H1 (cell line): ENCODE results near the gene KIF11. TPM values are rescaled to one million over a fixed set of nuclear protein-coding genes. Genes with fewer than 3 reads are reported as not detected.

ENCODE experiments used
- CTCF ChIA-PET: fragments of 300-600 bp; sonication (Branson Sonifier 250); formaldehyde crosslinking; loops from one replicate; lab custom pipeline; 2021; ENCODE audit not compliant: partially characterized antibody; lab: Charles Lee
- POLR2A ChIA-PET: fragments of 300-600 bp; sonication (Branson Sonifier 250); formaldehyde crosslinking; loops from one replicate; lab custom pipeline; 2021; ENCODE audit warnings: inconsistent platforms; ENCODE audit not compliant: partially characterized antibody; lab: Charles Lee
- DNase-seq, 2 experiments: peaks; one replicate each; pipeline versions ENCODE4 v3.0.0 to v3.0.0-alpha.2; 2010 to 2022; ENCODE audit warnings: low spot score in 2 of 2, low read depth in 1 of 2, mixed read lengths in 1 of 2
- FAIRE-seq: peaks from 2 replicates; lab custom pipeline; 2011; peaks lifted over from hg19 to GRCh38; lab: Jason Lieb, UNC
- H2AFZ ChIP-seq: 2 replicates; pipeline ENCODE4 v1.8.1; 2012; ENCODE audit warnings: low read length, inconsistent platforms
- H2AK5ac ChIP-seq: 2 replicates; pipeline ENCODE4 v1.6.1; 2013; ENCODE audit warnings: low read depth, low read length
- H2BK120ac ChIP-seq: replicated peaks from 2 replicates; pipeline ENCODE3; 2013; ENCODE audit warnings: low read depth, low read length, inconsistent platforms
- H2BK12ac ChIP-seq: 2 replicates; pipeline ENCODE4 v1.6.1; 2013; ENCODE audit warnings: low read depth, low read length
- H2BK15ac ChIP-seq: 2 replicates; pipeline ENCODE4 v1.6.1; 2013; ENCODE audit warnings: low read length
- H2BK20ac ChIP-seq: 2 replicates; pipeline ENCODE4 v1.6.1; 2013; ENCODE audit warnings: low read length
- H2BK5ac ChIP-seq: 2 replicates; pipeline ENCODE4 v1.6.1; 2013; ENCODE audit warnings: low read depth, low read length
- H3K14ac ChIP-seq: 2 replicates; pipeline ENCODE4 v1.6.1; 2013; ENCODE audit warnings: inconsistent platforms; ENCODE audit not compliant: insufficient read length
- H3K18ac ChIP-seq: 2 replicates; pipeline ENCODE4 v1.6.1; 2013; ENCODE audit warnings: low read length; ENCODE audit errors: extremely low read depth
- H3K23ac ChIP-seq: 2 replicates; pipeline ENCODE4 v1.6.1; 2013; ENCODE audit warnings: inconsistent platforms; ENCODE audit not compliant: insufficient read length
- H3K23me2 ChIP-seq: 2 replicates; pipeline ENCODE4 v1.6.1; 2013; ENCODE audit warnings: low read depth, low read length
- H3K27ac ChIP-seq: 2 replicates; pipeline ENCODE4 v1.6.1; 2011; ENCODE audit warnings: low read depth, low read length, inconsistent platforms
- H3K27me3 ChIP-seq, 4 experiments: replicated peaks in 1 of 4; 1 replicate in 1 of 4; 2 replicates in 3 of 4; pipeline versions ENCODE4 v1.6.1 to v1.8.1; 2011 to 2013; ENCODE audit warnings: low read length in 3 of 4, mild to moderate bottlenecking in 3 of 4, inconsistent platforms in 2 of 4, mixed read lengths in 2 of 4, moderate library complexity in 1 of 4; ENCODE audit not compliant: control insufficient read depth in 3 of 4, insufficient read depth in 3 of 4; ENCODE audit errors: extremely low read depth in 1 of 4
- H3K36me3 ChIP-seq, 4 experiments: 2 replicates each; pipeline versions ENCODE4 v1.6.1 to v1.8.1; 2011 to 2013; ENCODE audit warnings: mild to moderate bottlenecking in 4 of 4, low read length in 3 of 4, moderate library complexity in 2 of 4, control low read depth in 1 of 4, inconsistent platforms in 1 of 4; ENCODE audit not compliant: insufficient read depth in 4 of 4, control insufficient read depth in 2 of 4
- H3K4ac ChIP-seq: replicated peaks from 2 replicates; pipeline ENCODE3; 2013; ENCODE audit warnings: low read length, low read depth, mixed read lengths, inconsistent platforms; ENCODE audit not compliant: insufficient read length
- H3K4me1 ChIP-seq, 4 experiments: replicated peaks in 1 of 4; 1 replicate in 1 of 4; 2 replicates in 3 of 4; pipeline versions ENCODE4 v1.6.1 to v1.8.1; 2011 to 2013; ENCODE audit warnings: low read length in 3 of 4, inconsistent platforms in 2 of 4, mixed read lengths in 1 of 4; ENCODE audit not compliant: insufficient read depth in 4 of 4, control insufficient read depth in 3 of 4
- H3K4me2 ChIP-seq, 2 experiments: 2 replicates each; pipeline versions ENCODE4 v1.6.1 to v1.8.1; 2011 to 2013; ENCODE audit warnings: low read depth in 2 of 2, low read length in 2 of 2, control low read depth in 1 of 2, inconsistent platforms in 1 of 2, mild to moderate bottlenecking in 1 of 2; ENCODE audit not compliant: insufficient read depth in 1 of 2
- H3K4me3 ChIP-seq, 4 experiments: fragments of 200-600, 300-600 bp in 1 of 4; sonication (generic), shearing (Covaris generic), sonication (Bioruptor Twin) in 1 of 4; 2 replicates each; pipeline versions ENCODE4 v1.5.1 to v1.8.1; 2011 to 2016; ENCODE audit warnings: low read length in 4 of 4, low read depth in 3 of 4, control low read depth in 2 of 4, inconsistent platforms in 2 of 4, mild to moderate bottlenecking in 2 of 4, mixed read lengths in 1 of 4, moderate library complexity in 1 of 4; ENCODE audit not compliant: insufficient read depth in 2 of 4; ENCODE audit errors: extremely low read depth in 1 of 4
- H3K56ac ChIP-seq: replicated peaks from 2 replicates; pipeline ENCODE3; 2013; ENCODE audit warnings: low read depth, mild to moderate bottlenecking, mixed read lengths, low read length, inconsistent platforms; ENCODE audit not compliant: insufficient read length
- H3K79me1 ChIP-seq: 2 replicates; pipeline ENCODE4 v1.6.1; 2013; ENCODE audit warnings: low read depth, low read length, control low read depth
- H3K79me2 ChIP-seq, 2 experiments: 2 replicates each; pipeline versions ENCODE4 v1.6.1 to v1.8.1; 2012 to 2013; ENCODE audit warnings: low read length in 2 of 2, mild to moderate bottlenecking in 2 of 2, inconsistent platforms in 1 of 2; ENCODE audit not compliant: insufficient read depth in 2 of 2, control insufficient read depth in 1 of 2
- H3K9ac ChIP-seq, 4 experiments: replicated peaks in 1 of 4; 1 replicate in 1 of 4; 2 replicates in 3 of 4; pipeline versions ENCODE4 v1.6.1 to v1.8.1; 2011 to 2013; ENCODE audit warnings: low read depth in 3 of 4, low read length in 3 of 4, control low read depth in 2 of 4, mild to moderate bottlenecking in 2 of 4, moderate library complexity in 2 of 4, inconsistent platforms in 1 of 4; ENCODE audit errors: extremely low read depth in 1 of 4
- H3K9me3 ChIP-seq, 2 experiments: 2 replicates each; pipeline versions ENCODE4 v1.6.1 to v1.8.1; 2012 to 2013; ENCODE audit warnings: mild to moderate bottlenecking in 2 of 2, moderate library complexity in 2 of 2, control low read depth in 1 of 2, inconsistent platforms in 1 of 2, low read depth in 1 of 2, low read length in 1 of 2, mixed read lengths in 1 of 2; ENCODE audit not compliant: insufficient read depth in 2 of 2
- H4K20me1 ChIP-seq, 2 experiments: replicated peaks in 1 of 2; 2 replicates each; pipeline versions ENCODE3 to v1.8.1; 2011 to 2013; ENCODE audit warnings: inconsistent platforms in 2 of 2, low read length in 2 of 2, mild to moderate bottlenecking in 1 of 2; ENCODE audit not compliant: insufficient read depth in 2 of 2, control insufficient read depth in 1 of 2
- H4K5ac ChIP-seq: 2 replicates; pipeline ENCODE4 v1.6.1; 2013; ENCODE audit warnings: low read length, low read depth, mixed read lengths, inconsistent platforms; ENCODE audit not compliant: insufficient read length
- H4K8ac ChIP-seq: 2 replicates; pipeline ENCODE4 v1.8.0; 2013; ENCODE audit warnings: mild to moderate bottlenecking, moderate library complexity, low read length, inconsistent platforms; ENCODE audit not compliant: insufficient read depth; ENCODE audit errors: extremely low read depth
- H4K91ac ChIP-seq: replicated peaks from 2 replicates; pipeline ENCODE3; 2013; ENCODE audit warnings: low read length, mixed read lengths, inconsistent platforms; ENCODE audit not compliant: insufficient read length
- EP300 ChIP-seq, 2 experiments: IDR thresholded peaks; 1 replicate in 1 of 2; 2 replicates in 1 of 2; pipeline ENCODE4 v1.6.1; 2011 to 2012; ENCODE audit warnings: low read depth in 2 of 2, low read length in 2 of 2, mild to moderate bottlenecking in 2 of 2, borderline replicate concordance in 1 of 2, inconsistent platforms in 1 of 2, moderate library complexity in 1 of 2
- GABPA ChIP-seq: IDR thresholded peaks from 2 replicates; pipeline ENCODE4 v1.6.1; 2011; ENCODE audit warnings: mild to moderate bottlenecking, low read length, moderate library complexity, borderline replicate concordance; ENCODE audit not compliant: insufficient read depth
- JUND ChIP-seq: IDR thresholded peaks from 2 replicates; pipeline ENCODE4 v1.6.1; 2011; ENCODE audit warnings: mild to moderate bottlenecking, improper control_type of control experiment, low read length
- KDM4A ChIP-seq: IDR thresholded peaks from one replicate; pipeline ENCODE4 v1.7.1; 2012; ENCODE audit warnings: low read depth, mild to moderate bottlenecking, moderate library complexity, low read length, inconsistent platforms; ENCODE audit not compliant: severe bottlenecking
- PHF8 ChIP-seq: fragments of 200-600 bp; sonication (generic); conservative IDR thresholded peaks from 2 replicates; pipeline ENCODE4 v1.7.1; 2012; ENCODE audit warnings: low read depth, mild to moderate bottlenecking, inconsistent platforms, low read length, moderate library complexity
- POLR2A ChIP-seq, 2 experiments: IDR thresholded peaks; 1 replicate in 1 of 2; 2 replicates in 1 of 2; pipeline ENCODE4 v1.6.1; 2011; ENCODE audit warnings: low read depth in 2 of 2, low read length in 2 of 2, mild to moderate bottlenecking in 2 of 2; ENCODE audit errors: control extremely low read depth in 1 of 2
- SAP30 ChIP-seq: fragments of 300-600 bp; sonication (generic); IDR thresholded peaks from 2 replicates; pipeline ENCODE4 v1.7.1; 2012; ENCODE audit warnings: low read length, moderate library complexity, mild to moderate bottlenecking, inconsistent platforms; ENCODE audit not compliant: insufficient read depth, insufficient replicate concordance
- SIRT6 ChIP-seq: IDR thresholded peaks from one replicate; pipeline ENCODE4 v1.7.1; 2012; ENCODE audit warnings: low read length, inconsistent platforms
- SP4 ChIP-seq: IDR thresholded peaks from 2 replicates; pipeline ENCODE4 v1.6.1; 2012; ENCODE audit warnings: low read length, inconsistent platforms
- TEAD4 ChIP-seq: IDR thresholded peaks from 2 replicates; pipeline ENCODE4 v1.6.1; 2012; ENCODE audit warnings: low read depth, low read length, inconsistent platforms, mixed read lengths
- ZNF274 ChIP-seq: IDR thresholded peaks from 2 replicates; pipeline ENCODE4 v1.7.0; 2012; ENCODE audit warnings: low read length, borderline replicate concordance; ENCODE audit errors: extremely low read depth
- polyA plus RNA-seq, 7 experiments: library from polyadenylated mRNA; depleted of rRNA in 3 of 7; stranded (reverse) in 5 of 7; unstranded in 2 of 7; fragments of >200 nt in 5 of 7; fragments of 200-250 nt in 2 of 7; gene quantifications; 1 replicate in 5 of 7; 2 replicates in 1 of 7; 4 replicates in 1 of 7; pipeline versions ENCODE4 v1.2.1 to v1.2.3, GENCODE V29; 2011 to 2013; ENCODE audit warnings: missing spikeins in 2 of 7, mixed read lengths in 2 of 7
- total RNA-seq: library from RNA; stranded (reverse); fragmentation: NEBNext Ultra II Directional; extraction: Animal tissue kit (Norgen Biotek cat#: 25700); gene quantifications from 2 replicates; pipeline ENCODE4 v1.2.1, GENCODE V29; 2021
- TF ChIP-seq, protein P1 (sequence below), 3 experiments: IDR thresholded peaks; 1 replicate in 2 of 3; 2 replicates in 1 of 3; pipeline versions ENCODE4 v1.5.1 to v1.6.1; 2011; ENCODE audit warnings: low read length in 3 of 3, mild to moderate bottlenecking in 3 of 3, inconsistent platforms in 2 of 3, low read depth in 1 of 3, moderate library complexity in 1 of 3; ENCODE audit not compliant: insufficient read depth in 1 of 3; ENCODE audit errors: control extremely low read depth in 1 of 3
- TF ChIP-seq, protein P2 (sequence below): IDR thresholded peaks from 2 replicates; pipeline ENCODE4 v1.6.1; 2012; ENCODE audit warnings: inconsistent platforms

KIF11 gene
- total and polyA plus RNA-seq, 2 of the 8 experiments (the other 6 are each of a cell fraction or from before 2014, with no cell fraction given): 11.1 to 59.2 TPM

DNA sequence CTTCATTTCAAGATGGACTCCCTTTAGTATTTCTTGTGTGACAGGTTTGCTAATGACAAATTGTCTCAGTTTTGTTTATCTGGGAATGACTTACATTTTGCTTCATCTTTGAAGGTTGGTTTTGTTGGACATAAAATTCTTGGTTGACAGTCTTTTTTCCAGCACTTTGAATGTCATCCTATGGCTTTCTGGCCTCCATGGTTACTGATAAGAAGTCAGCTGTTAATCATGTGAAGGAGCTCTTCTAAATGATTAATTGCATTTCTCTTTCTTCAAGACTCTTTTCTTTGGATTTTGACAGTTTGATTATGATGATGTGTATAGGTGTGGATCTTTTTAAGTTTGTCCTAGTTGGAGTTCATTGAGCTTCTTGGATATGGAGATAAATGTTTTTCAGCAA lies 69.9 kb downstream of the KIF11 start:
- no peaks in the 10 kb centered on the region for H3K79me2 ChIP-seq
- no peaks in the 10 kb centered on the region for H3K4me1 ChIP-seq
- H3K4me3 ChIP-seq: no peak overlapping the region
- ChIA-PET POLR2A (no interaction called here), CTCF (interaction anchor here (0.9 kb wide), 1 partner anchor 19 kb away, joined by 3 read pairs; no protein-coding TSS in a partner anchor)
- H2BK5ac ChIP-seq: no peak overlapping the region
- H2BK12ac ChIP-seq: no peak overlapping the region
- H4K8ac ChIP-seq: no peak overlapping the region
- no peak overlapping the region for H3K4me2 ChIP-seq
- no peaks in the 10 kb centered on the region for H3K36me3 ChIP-seq
- H3K79me1 ChIP-seq: no peaks in the 10 kb centered on the region
- no peak overlapping the region for H3K23ac ChIP-seq
- DNase-seq (no peak), FAIRE-seq (peak; percentile 32)
- no peak overlapping the region for H3K9ac ChIP-seq
- no peaks in the 10 kb centered on the region for H4K20me1 ChIP-seq
- no peak overlapping the region for H3K56ac ChIP-seq
- no peak overlapping the region for H4K91ac ChIP-seq
- H2BK20ac ChIP-seq: no peak overlapping the region
- H2BK15ac ChIP-seq: no peak overlapping the region
- no peak overlapping the region for H2BK120ac ChIP-seq
- no peak overlapping the region for H2AFZ ChIP-seq
- no peak overlapping the region for H3K18ac ChIP-seq
- no peak overlapping the region for H3K27ac ChIP-seq
- H3K23me2 ChIP-seq: no peaks in the 10 kb centered on the region; the same call in 1 of the 2 replicates
- H3K4ac ChIP-seq: no peak overlapping the region
- H3K14ac ChIP-seq: no peak overlapping the region
- H4K5ac ChIP-seq: no peak overlapping the region
- H3K9me3 ChIP-seq: peaks cover 0 to 3% of the 10 kb centered on the region in 2 experiments; a peak in 1 of 4 replicates
- H3K27me3 ChIP-seq: no peaks in the 10 kb centered on the region
- H2AK5ac ChIP-seq: no peak overlapping the region
- TF ChIP-seq, protein P1, sequence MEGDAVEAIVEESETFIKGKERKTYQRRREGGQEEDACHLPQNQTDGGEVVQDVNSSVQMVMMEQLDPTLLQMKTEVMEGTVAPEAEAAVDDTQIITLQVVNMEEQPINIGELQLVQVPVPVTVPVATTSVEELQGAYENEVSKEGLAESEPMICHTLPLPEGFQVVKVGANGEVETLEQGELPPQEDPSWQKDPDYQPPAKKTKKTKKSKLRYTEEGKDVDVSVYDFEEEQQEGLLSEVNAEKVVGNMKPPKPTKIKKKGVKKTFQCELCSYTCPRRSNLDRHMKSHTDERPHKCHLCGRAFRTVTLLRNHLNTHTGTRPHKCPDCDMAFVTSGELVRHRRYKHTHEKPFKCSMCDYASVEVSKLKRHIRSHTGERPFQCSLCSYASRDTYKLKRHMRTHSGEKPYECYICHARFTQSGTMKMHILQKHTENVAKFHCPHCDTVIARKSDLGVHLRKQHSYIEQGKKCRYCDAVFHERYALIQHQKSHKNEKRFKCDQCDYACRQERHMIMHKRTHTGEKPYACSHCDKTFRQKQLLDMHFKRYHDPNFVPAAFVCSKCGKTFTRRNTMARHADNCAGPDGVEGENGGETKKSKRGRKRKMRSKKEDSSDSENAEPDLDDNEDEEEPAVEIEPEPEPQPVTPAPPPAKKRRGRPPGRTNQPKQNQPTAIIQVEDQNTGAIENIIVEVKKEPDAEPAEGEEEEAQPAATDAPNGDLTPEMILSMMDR (IDR thresholded peaks at IDR 0.05; ENCODE audit: control extremely low read depth in 1 of 3, insufficient read depth in 1 of 3, low read depth in 1 of 3, low read length in 3 of 3): no peak
- TF ChIP-seq TEAD4 (no peak), GABPA (no peak), SAP30 (no peak), POLR2A (IDR thresholded peaks at IDR 0.05; ENCODE audit: control extremely low read depth in 1 of 2, low read depth in 2 of 2, low read length in 2 of 2) (no peak), SP4 (no peak), EP300 (IDR thresholded peaks at IDR 0.05; ENCODE audit: borderline replicate concordance in 1 of 2, low read depth in 2 of 2, low read length in 2 of 2) (no peak), PHF8 (no peak), SIRT6 (no peak), ZNF274 (no peak), JUND (no peak), KDM4A (no peak)
- TF ChIP-seq, protein P2, sequence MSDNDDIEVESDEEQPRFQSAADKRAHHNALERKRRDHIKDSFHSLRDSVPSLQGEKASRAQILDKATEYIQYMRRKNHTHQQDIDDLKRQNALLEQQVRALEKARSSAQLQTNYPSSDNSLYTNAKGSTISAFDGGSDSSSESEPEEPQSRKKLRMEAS: no peak
